ENCODE measurements around the gene TBC1D2B.
A peak's percentile ranks its signal among the peaks of the same experiment; 100 is the strongest.

Gene TBC1D2B

DNA sequence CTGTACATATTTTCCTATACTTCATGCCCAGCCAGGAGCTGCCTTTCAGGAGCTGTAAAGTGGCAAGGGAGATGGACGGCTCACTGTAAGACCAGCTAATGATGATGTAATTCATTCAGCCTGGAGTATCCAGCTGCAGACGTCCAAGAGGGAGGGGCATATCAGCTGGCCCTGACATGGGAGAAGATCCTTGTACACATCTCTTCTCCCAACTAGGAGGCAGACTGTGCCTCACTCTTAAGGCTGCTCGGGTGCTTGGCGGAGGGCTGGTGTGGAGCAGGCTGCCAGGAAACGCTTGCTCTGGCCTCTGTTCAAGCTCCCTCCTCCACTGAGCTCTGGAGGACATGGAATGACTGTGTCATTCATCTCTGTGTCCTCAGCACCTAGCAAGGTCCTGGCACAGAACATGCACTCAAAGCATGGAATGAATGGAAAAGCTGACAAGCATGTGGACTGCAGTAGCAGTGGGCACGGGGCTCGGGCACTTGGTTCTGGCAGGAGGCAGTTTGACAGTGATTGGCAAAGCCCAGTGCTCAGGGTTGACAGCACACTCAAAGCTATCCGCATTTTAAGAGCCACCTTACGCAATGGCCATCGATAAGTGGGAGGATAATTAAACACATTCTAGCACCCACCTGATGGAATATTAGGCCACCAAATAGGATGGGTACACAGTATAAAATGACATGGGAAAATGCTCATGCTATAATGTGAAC lies 72.4 kb downstream of the TBC1D2B start:
- ChIA-PET CTCF (interaction anchor here (0.8 to 6.6 kb wide), 7 partner anchors 9 to 236 kb away, joined by 3 to 61 read pairs (median 5); no protein-coding TSS in a partner anchor), POLR2A (interaction anchor here (0.7 to 0.9 kb wide), 2 partner anchors 45 to 71 kb away, joined by 3 to 4 read pairs; no protein-coding TSS in a partner anchor)
- DNase-seq (ENCODE audit: low read depth, low spot score): peak; percentile 65
- no peak overlapping the region for H3K4me3 ChIP-seq (ENCODE audit: low read depth, low read length)
- TF ChIP-seq, protein P1, sequence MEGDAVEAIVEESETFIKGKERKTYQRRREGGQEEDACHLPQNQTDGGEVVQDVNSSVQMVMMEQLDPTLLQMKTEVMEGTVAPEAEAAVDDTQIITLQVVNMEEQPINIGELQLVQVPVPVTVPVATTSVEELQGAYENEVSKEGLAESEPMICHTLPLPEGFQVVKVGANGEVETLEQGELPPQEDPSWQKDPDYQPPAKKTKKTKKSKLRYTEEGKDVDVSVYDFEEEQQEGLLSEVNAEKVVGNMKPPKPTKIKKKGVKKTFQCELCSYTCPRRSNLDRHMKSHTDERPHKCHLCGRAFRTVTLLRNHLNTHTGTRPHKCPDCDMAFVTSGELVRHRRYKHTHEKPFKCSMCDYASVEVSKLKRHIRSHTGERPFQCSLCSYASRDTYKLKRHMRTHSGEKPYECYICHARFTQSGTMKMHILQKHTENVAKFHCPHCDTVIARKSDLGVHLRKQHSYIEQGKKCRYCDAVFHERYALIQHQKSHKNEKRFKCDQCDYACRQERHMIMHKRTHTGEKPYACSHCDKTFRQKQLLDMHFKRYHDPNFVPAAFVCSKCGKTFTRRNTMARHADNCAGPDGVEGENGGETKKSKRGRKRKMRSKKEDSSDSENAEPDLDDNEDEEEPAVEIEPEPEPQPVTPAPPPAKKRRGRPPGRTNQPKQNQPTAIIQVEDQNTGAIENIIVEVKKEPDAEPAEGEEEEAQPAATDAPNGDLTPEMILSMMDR (IDR thresholded peaks at IDR 0.05; ENCODE audit: insufficient read depth, low read length, missing control alignments): peak; percentile 34

DNA sequence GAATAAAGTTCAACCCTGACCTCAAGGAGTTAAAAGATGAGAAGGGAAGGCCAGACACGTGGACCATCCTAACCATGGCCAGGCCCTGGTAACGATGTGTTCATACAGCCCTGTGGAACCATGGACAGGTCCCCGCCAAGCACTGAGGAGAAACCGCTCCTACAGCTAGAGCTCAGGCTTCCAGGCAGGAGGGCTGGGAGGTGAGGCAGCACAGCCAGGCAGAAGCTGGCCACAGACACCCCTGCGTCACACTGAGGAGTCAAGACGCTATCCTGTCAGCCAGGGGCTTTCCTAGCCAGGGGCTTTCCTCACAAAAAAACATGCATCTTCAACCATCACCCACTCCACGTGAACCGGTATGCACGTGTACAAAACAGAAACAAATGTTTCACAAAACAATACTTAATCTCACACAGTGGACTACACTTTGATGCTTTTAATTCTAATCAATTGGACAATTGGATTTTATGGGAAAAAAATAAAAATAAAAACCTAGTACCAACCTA lies 73.2 kb downstream of the TBC1D2B start:
- TF ChIP-seq, protein P1 (IDR thresholded peaks at IDR 0.05; ENCODE audit: insufficient read depth, low read length, missing control alignments): no peak
- no peak for DNase-seq (ENCODE audit: low read depth, low spot score)
- no peak overlapping the region for H3K4me3 ChIP-seq (ENCODE audit: low read depth, low read length)
- POLR2A ChIA-PET: interaction anchor here (0.7 kb wide), 1 partner anchor 71 kb away, joined by 3 read pairs; no protein-coding TSS in a partner anchor
- CTCF ChIA-PET: interaction anchor here (1.0 to 6.6 kb wide), 5 partner anchors 8 to 237 kb away, joined by 3 to 61 read pairs (median 6); no protein-coding TSS in a partner anchor

DNA sequence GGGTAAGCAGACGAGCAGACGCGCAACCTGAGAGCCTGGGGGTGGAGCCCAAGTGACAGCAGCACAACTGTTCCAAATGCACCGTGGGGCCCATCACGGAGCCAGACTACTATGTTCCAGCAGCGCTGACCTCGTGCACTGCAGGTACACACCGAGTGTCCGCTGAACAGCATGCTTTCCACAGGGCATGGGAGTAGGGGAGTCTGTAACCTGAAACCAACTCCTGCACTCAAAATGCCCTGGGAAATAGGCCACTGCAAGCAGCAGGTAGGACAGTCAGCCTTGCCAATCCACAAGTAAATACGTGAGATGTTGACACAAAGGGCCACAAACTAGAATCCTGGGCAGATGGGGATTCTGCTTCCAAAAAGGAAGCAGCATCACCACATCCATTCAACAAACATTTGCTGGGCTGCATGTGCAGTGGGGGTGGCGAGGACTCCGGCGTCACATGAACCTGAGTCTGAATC lies 73.9 kb downstream of the TBC1D2B start:
- CTCF ChIA-PET: interaction anchor here (1.2 to 6.6 kb wide), 3 partner anchors 36 to 110 kb away, joined by 3 to 61 read pairs (median 5); no protein-coding TSS in a partner anchor
- TF ChIP-seq, protein P1 (IDR thresholded peaks at IDR 0.05; ENCODE audit: insufficient read depth, low read length, missing control alignments): no peak
- POLR2A ChIA-PET: no interaction called here
- no peak for DNase-seq (ENCODE audit: low read depth, low spot score)
- no peak overlapping the region for H3K4me3 ChIP-seq (ENCODE audit: low read depth, low read length)

DNA sequence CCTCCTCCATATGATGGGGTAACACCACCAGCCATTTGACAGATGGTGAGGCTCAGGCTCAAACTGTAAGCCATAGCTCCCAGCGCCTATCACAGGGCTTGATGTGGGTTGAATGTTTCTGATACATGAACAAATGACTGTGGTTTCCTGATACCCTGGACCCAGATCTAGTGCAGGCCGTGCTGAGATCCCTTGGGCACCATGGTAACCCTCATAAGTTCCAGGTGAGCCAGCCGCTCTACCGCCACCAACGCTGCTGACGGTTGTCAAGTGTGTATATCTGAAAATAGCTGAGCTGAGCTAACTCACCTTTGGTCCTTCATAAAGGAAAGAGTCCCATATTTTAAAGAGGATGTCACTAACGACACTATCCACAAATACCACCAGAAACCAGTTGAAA lies 74.5 kb downstream of the TBC1D2B start:
- ChIA-PET POLR2A (no interaction called here), CTCF (interaction anchor here (1.1 to 6.6 kb wide), 4 partner anchors 32 to 110 kb away, joined by 3 to 61 read pairs (median 4); no protein-coding TSS in a partner anchor)
- TF ChIP-seq, protein P1 (IDR thresholded peaks at IDR 0.05; ENCODE audit: insufficient read depth, low read length, missing control alignments): no peak
- no peak for DNase-seq (ENCODE audit: low read depth, low spot score)
- no peak overlapping the region for H3K4me3 ChIP-seq (ENCODE audit: low read depth, low read length)

DNA sequence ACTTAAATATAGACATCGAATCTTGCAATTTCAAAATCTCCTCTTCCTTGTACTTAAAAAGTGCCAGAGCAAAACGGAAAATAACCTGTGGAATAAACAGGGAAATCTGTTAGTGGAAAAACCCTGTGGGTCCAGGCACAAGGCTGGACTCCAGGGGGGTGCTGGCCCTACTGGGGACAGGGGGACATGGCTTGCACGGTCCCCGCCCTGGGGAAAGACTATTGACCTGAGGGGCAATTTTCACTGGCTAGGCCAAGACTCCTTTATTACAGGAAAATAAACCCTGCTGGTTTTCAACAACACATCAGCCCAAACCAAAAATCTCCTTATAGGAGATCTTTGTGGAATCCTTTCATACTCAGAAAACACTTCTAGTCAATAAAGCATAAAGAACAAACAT lies 75.9 kb downstream of the TBC1D2B start:
- TF ChIP-seq, protein P1 (IDR thresholded peaks at IDR 0.05; ENCODE audit: insufficient read depth, low read length, missing control alignments): no peak
- CTCF ChIA-PET: interaction anchor here (1.1 to 6.6 kb wide), 4 partner anchors 34 to 111 kb away, joined by 3 to 61 read pairs (median 13); no protein-coding TSS in a partner anchor
- no peak for DNase-seq (ENCODE audit: low read depth, low spot score)
- no peak overlapping the region for H3K4me3 ChIP-seq (ENCODE audit: low read depth, low read length)
- POLR2A ChIA-PET: no interaction called here

DNA sequence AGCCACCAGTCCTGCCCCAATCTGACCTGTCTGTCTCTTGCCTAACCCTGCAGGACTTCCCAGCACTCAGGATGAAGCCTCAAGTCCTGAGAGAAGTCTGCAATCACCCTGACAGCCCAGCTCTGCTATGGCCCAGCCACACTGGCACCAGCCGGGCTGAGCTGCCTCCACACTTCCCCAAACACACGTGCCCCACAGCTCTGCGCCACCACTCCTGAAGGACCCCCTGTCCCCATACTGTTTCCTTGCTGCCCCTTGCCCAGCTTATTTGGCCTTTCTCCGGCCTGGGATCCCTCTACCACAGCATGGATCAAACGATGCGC lies 76.6 kb downstream of the TBC1D2B start:
- no peak for DNase-seq (ENCODE audit: low read depth, low spot score)
- ChIA-PET POLR2A (no interaction called here), CTCF (interaction anchor here (0.8 to 2.8 kb wide), 5 partner anchors 10 to 108 kb away, joined by 3 to 21 read pairs (median 5); no protein-coding TSS in a partner anchor)
- TF ChIP-seq, protein P1 (IDR thresholded peaks at IDR 0.05; ENCODE audit: insufficient read depth, low read length, missing control alignments): no peak
- H3K4me3 ChIP-seq (ENCODE audit: low read depth, low read length): no peak overlapping the region

All from AG04449 (cell line).